Stomach (tissue), 9 donors: ENCODE measurements around the gene NLRC5. TPM values are rescaled to one million over a fixed set of nuclear protein-coding genes. Genes with fewer than 3 reads are reported as not detected.

Source experiments
- DNase-seq, 2 donors: peaks; one replicate each; pipeline versions ENCODE4 v3.0.0 to v3.0.0-alpha.2; 2013 to 2019
- H3K27ac ChIP-seq, 5 donors: fragments of 200-600 bp in 4 of 5; sonication (generic) in 4 of 5; one replicate each; pipeline ENCODE4 v1.5.1; 2013 to 2019; ENCODE audit warnings: mild to moderate bottlenecking in 1 of 5, moderate library complexity in 1 of 5
- H3K27me3 ChIP-seq, 3 donors: fragments of 200-600 bp; sonication (generic); one replicate each; pipeline ENCODE4 v1.5.1; 2017 to 2019; ENCODE audit warnings: mixed run types in 1 of 3
- H3K36me3 ChIP-seq, 4 donors: fragments of 200-600 bp; sonication (generic); 1 replicate in 3 of 4; 2 replicates in 1 of 4; pipeline ENCODE4 v1.5.1; 2016 to 2019
- H3K4me1 ChIP-seq, 4 donors: fragments of 200-600 bp; sonication (generic); one replicate each; pipeline ENCODE4 v1.5.1; 2016 to 2019
- H3K4me3 ChIP-seq, 4 donors: fragments of 200-600 bp; sonication (generic) in 3 of 4; one replicate each; pipeline ENCODE4 v1.5.1; 2016 to 2019; ENCODE audit warnings: mild to moderate bottlenecking in 1 of 4
- H3K9me3 ChIP-seq, 4 donors: fragments of 200-600 bp; sonication (generic); one replicate each; pipeline ENCODE4 v1.5.1; 2016 to 2019
- EP300 ChIP-seq: sonication (generic); formaldehyde crosslinking; IDR thresholded peaks from one replicate; pipeline ENCODE4 v1.6.1; 2017; ENCODE audit warnings: antibody characterized with exemption
- POLR2A ChIP-seq, 4 donors: fragments of 450-650 bp; IDR thresholded peaks; one replicate each; pipeline ENCODE4 v1.6.1; 2016; ENCODE audit warnings: antibody characterized with exemption in 4 of 4, control low read depth in 2 of 4, mild to moderate bottlenecking in 1 of 4, moderate library complexity in 1 of 4
- POLR2AphosphoS5 ChIP-seq, 3 donors: sonication (generic); formaldehyde crosslinking; IDR thresholded peaks; one replicate each; pipeline ENCODE4 v1.6.1; 2016; ENCODE audit warnings: antibody characterized with exemption in 3 of 3
- WGBS, 5 donors: extraction: QIAGEN DNeasy Blood & Tissue Kit in 3 of 5; methylation state at CpG; one replicate each; pipeline versions ENCODE4 v1.1.5 to v1.1.7; 2013 to 2018; 5-methylcytosine and 5-hydroxymethylcytosine counted together
- intact Hi-C: fragments of 100-400 bp; cut with DNase I; formaldehyde crosslinking; loops from one replicate; pipeline ENCODE4 v1.15.1; 2023; ENCODE audit warnings: low total_unique reads
- polyA plus RNA-seq, 3 donors: library from polyadenylated mRNA; stranded (reverse); fragments of 200-250 nt; gene quantifications; one replicate each; pipeline ENCODE4 v1.2.3, GENCODE V29; 2013
- total RNA-seq, 5 donors: library from RNA; depleted of rRNA; stranded (reverse); fragments of >200 nt; gene quantifications; one replicate each; pipeline versions ENCODE4 v1.1.0 to v1.2.3, GENCODE V29; 2014 to 2016
- TF ChIP-seq, protein P1 (sequence below), 7 experiments: fragments of 450-650 bp in 4 of 7; fragments of 200-600 bp in 3 of 7; sonication (generic) in 3 of 7; IDR thresholded peaks; one replicate each; pipeline ENCODE4 v1.5.1; 2016 to 2019; ENCODE audit warnings: antibody characterized with exemption in 7 of 7, control low read depth in 2 of 7, mild to moderate bottlenecking in 1 of 7
- donor health status: healthy with polysubstance abuse.
- donor health status: Bipolar disorder and iron deficiency.
- donor health status: healthy.

NLRC5 gene
- total and polyA plus RNA-seq, 8 donors = 11.7 to 265 (median 29.4) TPM

GRCh38 chr16:56965149-56966092 lies 23.9 kb upstream of the NLRC5 start:
- H3K9me3 ChIP-seq = no peaks in the 10 kb centered on the region
- no peaks in the 10 kb centered on the region for H3K36me3 ChIP-seq
- no peak for DNase-seq
- intact Hi-C loops = no loop called here
- 76 to 86% (median 83%) methylated on average over 12 of the region's 12 CpGs for WGBS, 5 donors
- H3K27ac ChIP-seq = peak overlapping the region in 3 of 5 donors; percentile 38 to 61 (median 39)
- TF ChIP-seq POLR2A (IDR thresholded peaks at IDR 0.05) = no peak
- TF ChIP-seq, protein P1, sequence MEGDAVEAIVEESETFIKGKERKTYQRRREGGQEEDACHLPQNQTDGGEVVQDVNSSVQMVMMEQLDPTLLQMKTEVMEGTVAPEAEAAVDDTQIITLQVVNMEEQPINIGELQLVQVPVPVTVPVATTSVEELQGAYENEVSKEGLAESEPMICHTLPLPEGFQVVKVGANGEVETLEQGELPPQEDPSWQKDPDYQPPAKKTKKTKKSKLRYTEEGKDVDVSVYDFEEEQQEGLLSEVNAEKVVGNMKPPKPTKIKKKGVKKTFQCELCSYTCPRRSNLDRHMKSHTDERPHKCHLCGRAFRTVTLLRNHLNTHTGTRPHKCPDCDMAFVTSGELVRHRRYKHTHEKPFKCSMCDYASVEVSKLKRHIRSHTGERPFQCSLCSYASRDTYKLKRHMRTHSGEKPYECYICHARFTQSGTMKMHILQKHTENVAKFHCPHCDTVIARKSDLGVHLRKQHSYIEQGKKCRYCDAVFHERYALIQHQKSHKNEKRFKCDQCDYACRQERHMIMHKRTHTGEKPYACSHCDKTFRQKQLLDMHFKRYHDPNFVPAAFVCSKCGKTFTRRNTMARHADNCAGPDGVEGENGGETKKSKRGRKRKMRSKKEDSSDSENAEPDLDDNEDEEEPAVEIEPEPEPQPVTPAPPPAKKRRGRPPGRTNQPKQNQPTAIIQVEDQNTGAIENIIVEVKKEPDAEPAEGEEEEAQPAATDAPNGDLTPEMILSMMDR (IDR thresholded peaks at IDR 0.05) = no peak
- TF ChIP-seq EP300 = no peak
- no peak for TF ChIP-seq POLR2AphosphoS5 (IDR thresholded peaks at IDR 0.05)
- peaks cover 0 to 37% (median 8%) of the 10 kb centered on the region in 4 donors for H3K4me1 ChIP-seq
- no peaks in the 10 kb centered on the region for H3K27me3 ChIP-seq
- no peak overlapping the region for H3K4me3 ChIP-seq

DNA sequence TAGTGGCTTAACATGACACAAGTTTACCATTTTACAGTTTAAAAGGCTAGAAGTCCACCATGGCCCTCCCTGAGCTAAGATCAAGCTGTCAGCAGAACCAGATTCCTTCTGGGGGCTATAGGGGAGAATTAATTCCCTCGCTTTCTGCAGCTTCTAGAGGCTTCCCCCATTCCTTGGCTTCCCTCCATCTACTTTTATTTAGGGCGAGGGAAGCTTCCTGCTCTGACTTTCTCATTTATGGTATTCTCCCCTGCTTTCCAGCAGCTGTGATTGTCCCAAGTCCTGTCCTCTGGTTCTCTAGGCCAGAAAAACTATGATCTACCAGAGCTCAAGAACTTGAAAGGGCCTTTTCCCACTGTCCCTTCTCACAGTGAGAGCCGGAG lies 23.3 kb upstream of the NLRC5 start:
- H3K27ac ChIP-seq = peak overlapping the region in 3 of 5 donors; percentile 1 to 39 (median 38)
- H3K27me3 ChIP-seq = peaks cover 0 to 3% (median 0%) of the 10 kb centered on the region in 3 donors
- TF ChIP-seq POLR2A (IDR thresholded peaks at IDR 0.05) = no peak
- TF ChIP-seq EP300 = no peak
- TF ChIP-seq, protein P1 (IDR thresholded peaks at IDR 0.05) = no peak
- no peak for TF ChIP-seq POLR2AphosphoS5 (IDR thresholded peaks at IDR 0.05)
- peak in 1 of 2 donors; percentile 42 for DNase-seq
- H3K36me3 ChIP-seq = no peaks in the 10 kb centered on the region
- 52 to 89% (median 80%) methylated on average over 3 of the region's 3 CpGs for WGBS, 5 donors
- H3K9me3 ChIP-seq = no peaks in the 10 kb centered on the region
- no peak overlapping the region for H3K4me3 ChIP-seq
- peaks cover 0 to 31% (median 8%) of the 10 kb centered on the region in 4 donors for H3K4me1 ChIP-seq
- intact Hi-C loops = no loop called here

DNA sequence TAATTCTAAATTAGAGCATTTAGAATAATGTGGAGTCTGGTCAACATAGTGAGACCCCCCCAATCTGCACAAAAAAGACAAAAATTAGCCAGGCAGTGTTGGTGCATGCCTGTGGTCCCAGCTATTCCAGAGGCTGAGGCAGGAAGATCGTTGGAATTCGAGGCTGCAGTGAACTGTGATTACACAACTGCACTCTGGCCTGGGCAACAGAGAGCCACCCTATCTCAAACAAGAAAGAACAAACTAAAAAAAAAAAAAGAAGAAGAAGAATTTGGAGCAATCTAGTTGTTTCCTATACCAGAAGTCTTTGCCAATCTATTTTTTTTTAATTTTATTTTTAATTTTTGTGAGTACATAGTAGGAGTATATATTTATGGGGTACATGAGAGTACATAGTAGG lies 21.6 kb upstream of the NLRC5 start:
- DNase-seq = no peak
- H3K9me3 ChIP-seq = no peaks in the 10 kb centered on the region
- peaks cover 0 to 19% (median 8%) of the 10 kb centered on the region in 4 donors for H3K4me1 ChIP-seq
- no peak overlapping the region for H3K27ac ChIP-seq
- intact Hi-C loops = no loop called here
- H3K27me3 ChIP-seq = peaks cover 0 to 5% (median 0%) of the 10 kb centered on the region in 3 donors
- no peak overlapping the region for H3K4me3 ChIP-seq
- H3K36me3 ChIP-seq = no peaks in the 10 kb centered on the region
- TF ChIP-seq POLR2AphosphoS5 (IDR thresholded peaks at IDR 0.05) (no peak), POLR2A (IDR thresholded peaks at IDR 0.05) (no peak), EP300 (no peak)
- TF ChIP-seq, protein P1 (IDR thresholded peaks at IDR 0.05) = no peak
- WGBS, 5 donors = 18 to 41% (median 30%) methylated on average over 2 of the region's 2 CpGs

DNA sequence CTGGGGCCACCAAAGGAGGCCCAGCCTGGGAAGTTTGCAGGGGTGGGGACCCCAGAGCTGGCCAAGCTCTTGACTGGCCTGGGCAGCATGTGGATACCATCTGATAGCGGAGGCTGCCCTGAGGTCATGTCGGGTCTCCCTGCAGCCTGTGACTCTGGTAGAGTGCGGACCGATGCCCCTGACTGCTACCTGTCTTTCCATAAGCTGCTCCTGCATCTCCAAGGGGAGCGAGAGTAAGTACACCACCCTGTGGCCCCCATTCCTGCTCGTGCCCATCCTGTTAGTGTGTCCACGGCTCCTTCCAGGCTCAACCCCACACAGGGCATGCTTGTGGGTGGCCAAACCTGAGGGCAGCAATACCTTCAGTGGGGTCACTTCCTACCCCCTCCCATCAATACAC lies 19.6 kb upstream of the NLRC5 start:
- intact Hi-C loops = no loop called here
- H3K36me3 ChIP-seq = no peaks in the 10 kb centered on the region
- H3K27ac ChIP-seq = no peak overlapping the region
- no peak for TF ChIP-seq EP300
- TF ChIP-seq, protein P1 (IDR thresholded peaks at IDR 0.05) = no peak
- TF ChIP-seq POLR2A (IDR thresholded peaks at IDR 0.05) = no peak
- TF ChIP-seq POLR2AphosphoS5 (IDR thresholded peaks at IDR 0.05) = no peak
- peaks cover 0 to 17% (median under 1%) of the 10 kb centered on the region in 4 donors for H3K4me1 ChIP-seq
- H3K4me3 ChIP-seq = no peak overlapping the region
- 88 to 100% (median 94%) methylated on average over 3 to 7 of the region's 7 CpGs for WGBS, 5 donors
- no peak for DNase-seq
- H3K9me3 ChIP-seq = no peaks in the 10 kb centered on the region
- H3K27me3 ChIP-seq = peaks cover 0 to 5% (median 0%) of the 10 kb centered on the region in 3 donors
